Measurements from ENCODE around the gene FAM135A. TPM values are rescaled to one million over a fixed set of nuclear protein-coding genes. Genes with fewer than 3 reads are reported as not detected.

The FAM135A gene
- total and polyA plus RNA-seq, 9 of the 15 experiments (the other 6 are each of a cell fraction or from before 2014, with no cell fraction given), result 7.4 to 32.9 (median 19.2) TPM

DNA sequence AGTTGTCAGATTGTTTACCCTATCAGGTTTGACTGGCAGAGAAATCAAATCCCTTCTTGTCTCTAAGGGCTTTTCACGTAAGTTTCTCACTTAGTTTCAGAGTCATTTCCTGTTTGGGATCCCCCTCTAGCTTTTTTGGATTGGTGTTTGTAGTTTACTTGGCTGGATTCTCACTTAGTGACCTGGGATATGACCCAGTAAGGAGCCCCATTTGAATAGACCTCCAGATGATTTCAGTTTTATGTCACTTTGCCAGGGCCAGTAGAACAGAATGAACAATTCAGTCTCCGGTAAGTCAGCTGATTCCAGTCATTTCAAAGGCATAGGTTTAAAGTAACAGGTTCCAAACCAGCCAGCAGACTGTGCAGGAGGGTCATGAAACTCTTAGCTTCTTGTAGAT is 8.2 kb downstream of the FAM135A start (continued):
- TF ChIP-seq CSDE1 (IDR thresholded peaks at IDR 0.05), result no peak

DNA sequence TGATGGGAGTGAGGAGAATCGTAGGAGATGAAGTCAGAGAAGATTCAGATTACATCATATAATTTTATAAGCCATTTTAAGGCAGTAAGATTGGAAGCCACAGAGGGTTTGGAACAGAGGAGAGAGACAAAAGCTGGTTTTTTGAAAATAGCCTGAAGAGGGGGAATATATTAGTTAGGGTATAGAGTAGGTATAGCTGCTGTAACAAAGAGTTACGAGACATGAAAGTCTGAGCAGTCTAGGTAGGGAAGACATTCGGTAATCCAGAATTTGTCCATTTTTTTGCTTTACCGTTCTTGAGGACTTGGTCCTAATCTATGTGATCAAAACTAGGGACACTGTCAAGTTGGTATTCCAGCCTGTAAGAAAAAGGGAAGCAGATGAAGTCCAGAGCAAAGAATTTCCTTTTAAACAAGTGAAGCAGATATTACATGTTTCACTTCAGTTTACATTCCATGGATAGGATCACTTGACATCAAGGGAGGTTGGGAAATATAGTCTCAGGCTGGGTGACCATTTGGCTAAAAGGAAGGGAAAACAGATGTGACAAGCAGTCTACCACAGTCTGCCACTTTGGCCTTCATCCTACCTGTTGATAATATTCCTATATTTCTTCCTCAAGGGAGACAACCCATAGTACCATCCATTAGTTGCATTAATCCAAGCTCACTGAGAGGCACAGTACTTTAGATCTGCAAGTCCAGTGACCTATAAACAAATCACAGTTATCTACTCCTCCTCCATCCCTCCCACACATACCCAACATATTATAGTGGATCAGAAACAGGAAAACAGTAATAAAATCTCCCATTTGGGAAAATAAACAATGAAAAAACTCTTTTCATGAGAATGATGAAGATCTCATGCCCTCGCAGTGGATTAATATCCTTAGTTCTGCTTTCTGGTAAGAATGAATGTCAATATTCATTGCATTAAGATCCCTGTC is 10.2 kb downstream of the FAM135A start:
- ChIA-PET POLR2A (interaction anchor here (1.4 kb wide), 2 partner anchors 11 kb away, joined by 4 to 5 read pairs; partner anchors contain the start of gene FAM135A), CTCF (ENCODE audit: low intra/inter-chr PET ratio) (no interaction called here)
- H3K4me2 ChIP-seq (ENCODE audit: insufficient read depth, low read length), result no peak overlapping the region
- no peak for DNase-seq (ENCODE audit: extremely low read depth in 1 of 4, low spot score in 3 of 4)
- in situ Hi-C loops (cut with MboI), result no loop called here
- TF ChIP-seq HDAC2 (IDR thresholded peaks at IDR 0.05) (no peak), ZNF12 (CRISPR knock-in tag; IDR thresholded peaks at IDR 0.05) (peak; percentile 51; the same call in 1 of the 2 replicates)
- H3K4me3 ChIP-seq, result no peak overlapping the region
- H2AFZ ChIP-seq (ENCODE audit: low read depth, low read length), result no peak overlapping the region
- H3K27ac ChIP-seq (ENCODE audit: extremely low read depth, low read depth, low read length), result no peak overlapping the region
- intact Hi-C loops (cut with micrococcal nuclease), result no loop called here
- no peaks in the 10 kb centered on the region for H3K9me3 ChIP-seq (replicated peaks; ENCODE audit: control insufficient read depth, insufficient read depth, low read depth, low read length)
- H3K4me1 ChIP-seq (replicated peaks in 1 of 2; ENCODE audit: control insufficient read depth in 2 of 2, insufficient read depth in 2 of 2, low read length in 2 of 2), result no peaks in the 10 kb centered on the region
- H3K79me2 ChIP-seq (ENCODE audit: control insufficient read depth, insufficient read depth, low read length), result peaks cover 41% of the 10 kb centered on the region
- no peak overlapping the region for H3K9ac ChIP-seq (ENCODE audit: insufficient read depth in 1 of 2, low read depth in 2 of 2, low read length in 2 of 2)
- no peak for ATAC-seq
- 89% methylated on average over 5 of the region's 5 CpGs for WGBS (ENCODE audit: insufficient coverage, low coverage, missing lambda C conversion rate)
- no peaks in the 10 kb centered on the region for H4K20me1 ChIP-seq (replicated peaks; ENCODE audit: control insufficient read depth, insufficient read depth, low read length)
- no peaks in the 10 kb centered on the region for H3K27me3 ChIP-seq (ENCODE audit: control insufficient read depth in 2 of 2, insufficient read depth in 2 of 2, low read length in 2 of 2)
- H3K36me3 ChIP-seq (ENCODE audit: control insufficient read depth, insufficient read depth, low read length), result peaks cover 67% of the 10 kb centered on the region
- peaks cover 4% of the 10 kb centered on the region for H3K9me1 ChIP-seq (ENCODE audit: control insufficient read depth, insufficient read depth, low read length)
- BruUV-seq (replicated peaks), result no TSS peak
- FAIRE-seq, result no peak
